ENCODE results near the gene BRD1.

GRCh38 chr22:49838771-49839717, 11.4 kb upstream of the BRD1 start:
- TF ChIP-seq, protein P1, sequence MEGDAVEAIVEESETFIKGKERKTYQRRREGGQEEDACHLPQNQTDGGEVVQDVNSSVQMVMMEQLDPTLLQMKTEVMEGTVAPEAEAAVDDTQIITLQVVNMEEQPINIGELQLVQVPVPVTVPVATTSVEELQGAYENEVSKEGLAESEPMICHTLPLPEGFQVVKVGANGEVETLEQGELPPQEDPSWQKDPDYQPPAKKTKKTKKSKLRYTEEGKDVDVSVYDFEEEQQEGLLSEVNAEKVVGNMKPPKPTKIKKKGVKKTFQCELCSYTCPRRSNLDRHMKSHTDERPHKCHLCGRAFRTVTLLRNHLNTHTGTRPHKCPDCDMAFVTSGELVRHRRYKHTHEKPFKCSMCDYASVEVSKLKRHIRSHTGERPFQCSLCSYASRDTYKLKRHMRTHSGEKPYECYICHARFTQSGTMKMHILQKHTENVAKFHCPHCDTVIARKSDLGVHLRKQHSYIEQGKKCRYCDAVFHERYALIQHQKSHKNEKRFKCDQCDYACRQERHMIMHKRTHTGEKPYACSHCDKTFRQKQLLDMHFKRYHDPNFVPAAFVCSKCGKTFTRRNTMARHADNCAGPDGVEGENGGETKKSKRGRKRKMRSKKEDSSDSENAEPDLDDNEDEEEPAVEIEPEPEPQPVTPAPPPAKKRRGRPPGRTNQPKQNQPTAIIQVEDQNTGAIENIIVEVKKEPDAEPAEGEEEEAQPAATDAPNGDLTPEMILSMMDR (IDR thresholded peaks at IDR 0.05; ENCODE audit: insufficient read depth, low read depth, low read length), result no peak
- no peak for TF ChIP-seq EZH2 (IDR thresholded peaks at IDR 0.05; ENCODE audit: insufficient read depth, low read length)

Data from astrocyte (in vitro differentiated cells and primary cell).